Skin of body (tissue), 2 donors: ENCODE results near the gene PRDM5. TPM values are rescaled to one million over a fixed set of nuclear protein-coding genes. Genes with fewer than 3 reads are reported as not detected.

ENCODE experiments used
- DNase-seq: peaks from one replicate; lab custom pipeline; 2025; lab: John Stamatoyannopoulos, UW
- total RNA-seq: library from RNA; depleted of rRNA; stranded (reverse); fragments of >200 nt; gene quantifications from one replicate; pipeline ENCODE4 v1.2.3, GENCODE V29; 2014

The PRDM5 gene
- total RNA-seq, 1 donor from 2014 or later, result 37.0 TPM

DNA sequence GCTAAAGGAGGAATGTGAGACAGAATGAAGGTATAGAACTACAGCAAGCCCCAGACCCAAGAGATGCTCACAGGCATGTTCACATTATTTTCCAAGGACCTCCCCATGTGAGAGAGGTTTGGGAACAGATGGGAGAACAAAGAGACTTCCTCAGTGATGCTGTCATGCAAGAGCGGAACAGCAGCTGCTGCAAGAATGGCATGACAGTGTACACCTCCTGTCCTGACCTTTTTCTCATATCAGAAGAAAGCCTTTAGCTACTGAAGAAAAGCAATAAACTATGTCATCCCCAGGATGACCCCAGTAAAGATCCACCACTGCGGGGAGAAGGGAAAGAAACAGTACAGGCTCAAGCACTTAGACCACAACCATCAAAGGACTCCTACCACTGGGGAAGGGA is 7.2 kb downstream of the PRDM5 start:
- no peak for DNase-seq

DNA sequence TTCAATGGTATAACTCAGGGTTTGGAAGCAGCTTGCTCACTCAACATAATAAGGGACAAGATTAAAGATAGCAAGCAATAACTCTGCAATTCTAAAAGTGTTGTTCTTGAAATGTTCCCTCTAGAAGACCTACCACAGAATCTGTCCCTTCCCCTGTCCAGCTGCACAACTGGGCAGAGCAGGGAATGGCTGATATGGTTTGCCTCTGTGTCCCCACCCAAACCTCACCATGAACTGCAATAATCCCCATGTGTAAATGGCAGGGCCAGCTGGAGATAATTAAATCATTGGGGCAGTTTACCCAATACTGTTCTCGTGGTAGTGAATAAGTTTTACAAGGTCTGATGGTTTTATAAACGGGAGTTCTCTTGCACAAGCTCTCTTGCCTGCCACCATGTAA is 19.1 kb downstream of the PRDM5 start:
- no peak for DNase-seq

DNA sequence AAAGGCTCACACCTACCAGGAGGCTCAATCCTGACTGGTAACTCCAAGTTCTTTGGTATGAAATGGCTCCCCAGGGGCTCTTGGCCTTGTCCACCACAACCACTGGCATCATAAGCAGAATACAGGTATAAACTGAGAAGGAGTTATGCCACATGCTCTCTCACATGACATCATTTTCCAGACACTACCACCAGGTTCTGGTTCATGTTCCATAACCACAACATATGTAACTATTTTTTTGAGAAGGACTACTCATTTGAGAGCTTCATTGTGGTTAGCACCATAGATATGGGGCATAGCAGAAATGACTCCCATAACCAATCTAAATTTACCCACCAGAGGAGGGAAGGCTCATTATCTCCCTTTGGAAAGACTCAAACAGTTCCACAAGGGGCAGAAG is 19.6 kb downstream of the PRDM5 start:
- no peak for DNase-seq

DNA sequence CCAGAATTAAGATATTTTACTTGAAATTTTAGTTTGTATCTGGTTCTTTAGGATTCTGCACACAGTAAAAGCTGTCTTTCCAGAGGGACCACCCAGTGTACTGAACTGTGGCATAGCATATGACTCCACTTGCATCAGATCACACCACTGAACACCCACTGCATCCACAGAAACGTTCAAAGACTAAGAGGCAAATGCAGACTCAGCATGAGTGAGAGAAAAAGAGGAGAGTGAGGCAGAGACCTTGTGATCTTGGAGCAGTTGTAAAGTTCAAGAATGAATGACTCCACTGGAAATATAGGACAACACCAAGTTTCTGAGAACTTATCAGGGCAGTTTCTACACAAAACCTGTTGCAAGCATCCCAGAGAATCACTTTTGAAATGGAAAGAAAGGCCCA is 20.8 kb downstream of the PRDM5 start:
- DNase-seq, result no peak

DNA sequence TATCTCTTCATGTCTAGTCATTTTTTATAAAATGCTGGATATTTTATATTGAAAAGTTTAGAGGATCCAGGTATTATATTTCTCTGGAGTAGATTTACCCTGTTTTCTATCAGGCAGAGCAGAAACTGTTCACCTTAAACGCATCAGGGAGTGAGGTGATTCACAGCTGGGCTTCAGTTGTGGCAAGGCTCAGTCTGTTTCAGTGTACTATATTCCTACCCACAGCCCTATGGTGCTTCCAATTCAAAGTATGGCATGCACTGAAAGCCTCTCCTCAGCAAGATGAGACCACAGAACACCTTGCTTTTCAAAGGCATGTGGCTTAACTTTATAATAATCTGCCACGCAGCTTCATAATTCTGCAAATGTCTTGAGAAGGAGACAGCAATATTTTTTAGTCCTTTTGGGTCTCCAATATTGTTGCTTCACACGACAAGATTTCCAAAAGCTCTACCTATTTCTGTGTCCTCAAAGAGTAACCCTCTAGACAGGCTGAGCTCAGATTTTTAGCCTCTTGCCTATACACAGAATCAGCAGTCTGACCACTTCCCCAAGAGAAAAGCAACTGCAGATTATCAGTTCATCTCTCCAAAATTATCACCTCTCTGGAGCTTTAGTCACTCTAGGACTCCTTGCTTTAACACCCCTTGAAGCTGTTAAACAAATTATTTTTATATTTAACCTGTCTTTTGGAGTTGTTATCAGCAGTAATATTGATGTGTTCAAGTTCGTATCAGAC is 24.4 kb downstream of the PRDM5 start:
- no peak for DNase-seq

DNA sequence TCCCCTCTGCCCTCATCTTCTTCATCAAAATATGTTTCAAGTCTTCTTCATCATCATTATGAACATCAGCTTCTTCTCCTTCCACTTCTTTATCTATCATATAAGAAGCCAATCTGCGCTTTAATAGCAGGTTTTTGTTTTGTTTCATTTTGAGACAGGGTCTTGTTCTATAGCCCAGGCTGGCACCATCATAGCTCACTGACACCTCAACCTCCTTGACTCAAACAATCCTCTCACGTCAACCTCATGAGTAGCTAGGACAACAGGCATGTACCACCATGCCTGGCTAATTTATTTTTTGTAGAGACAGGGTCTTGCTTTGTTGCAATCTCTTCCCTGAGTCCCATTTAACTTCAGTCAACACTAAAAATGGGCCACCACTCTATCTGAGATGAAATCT is 27.0 kb downstream of the PRDM5 start:
- no peak for DNase-seq

DNA sequence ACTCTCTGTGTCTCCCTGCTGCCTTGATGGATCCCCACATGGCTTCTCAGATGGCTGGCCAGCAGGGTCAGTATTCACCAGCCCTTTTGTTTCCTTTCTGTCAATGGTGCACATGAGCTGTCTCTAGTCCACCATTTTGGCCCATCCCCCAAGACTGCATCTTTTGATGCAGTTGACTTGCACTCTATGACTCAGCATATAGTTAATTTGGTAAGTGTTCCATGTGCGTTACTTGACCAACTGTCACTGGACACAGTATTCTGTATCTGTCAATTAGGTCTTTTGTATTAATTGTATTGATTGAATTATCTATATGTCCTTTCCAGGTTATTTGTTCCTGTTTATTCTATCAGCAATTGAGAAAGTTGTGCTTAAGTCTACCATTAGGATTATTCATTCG is 29.2 kb downstream of the PRDM5 start:
- DNase-seq, result no peak

DNA sequence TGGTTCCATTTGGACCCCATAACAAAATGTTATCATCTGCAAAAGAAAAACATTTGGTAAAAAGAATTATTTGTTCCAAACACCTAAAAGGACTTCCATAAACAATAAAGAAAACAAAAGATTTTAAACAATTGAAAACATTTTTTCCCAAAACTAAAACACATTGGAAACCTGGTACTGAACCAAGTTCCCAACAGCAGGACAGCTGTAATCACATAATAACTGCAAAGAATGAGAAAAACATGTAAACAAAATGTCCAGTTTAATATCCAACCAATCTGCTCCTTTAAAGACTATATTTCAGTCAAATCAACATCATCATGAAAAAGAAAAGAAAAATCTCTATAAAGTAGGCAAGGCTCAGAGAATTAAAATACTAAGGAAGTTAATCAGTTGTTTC is 36.3 kb downstream of the PRDM5 start:
- DNase-seq, result peak; percentile 65

DNA sequence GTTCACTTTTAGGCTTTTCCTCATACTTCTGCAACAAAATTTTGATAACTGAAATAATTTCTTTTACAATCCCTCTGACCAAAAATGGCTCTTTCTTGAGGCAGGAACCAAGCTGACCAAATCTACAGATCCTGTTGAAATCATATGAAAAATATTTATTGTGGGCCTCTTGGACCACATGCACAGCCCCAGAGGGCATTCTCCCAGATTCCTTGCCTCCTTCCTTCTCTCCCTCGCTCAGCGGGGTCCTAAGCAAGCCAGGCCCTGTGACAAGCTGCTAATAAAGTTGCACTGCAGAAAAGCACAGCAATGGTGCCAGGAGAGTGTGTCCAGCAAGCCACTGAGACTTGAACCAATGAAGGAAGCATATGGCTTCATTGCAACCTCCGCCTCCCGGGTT is 40.7 kb downstream of the PRDM5 start:
- DNase-seq, result no peak

DNA sequence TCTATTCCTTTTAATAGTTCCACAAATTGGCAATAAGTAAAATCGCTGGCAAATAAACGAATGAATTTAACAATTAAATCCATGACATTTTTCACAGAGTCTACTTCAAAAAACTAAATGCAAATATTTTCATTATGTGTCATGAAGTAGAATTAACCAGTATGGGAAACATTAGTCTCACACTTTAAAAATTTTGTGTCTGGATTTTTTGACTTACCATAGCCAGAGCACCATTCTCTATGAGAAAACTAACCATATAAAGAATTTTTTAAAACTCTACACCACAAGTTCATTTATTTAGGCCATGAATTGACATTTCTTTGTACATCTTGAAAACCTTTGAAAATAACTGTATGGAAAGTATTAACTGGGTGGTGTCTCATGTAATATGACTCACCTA is 41.2 kb downstream of the PRDM5 start:
- DNase-seq, result no peak

DNA sequence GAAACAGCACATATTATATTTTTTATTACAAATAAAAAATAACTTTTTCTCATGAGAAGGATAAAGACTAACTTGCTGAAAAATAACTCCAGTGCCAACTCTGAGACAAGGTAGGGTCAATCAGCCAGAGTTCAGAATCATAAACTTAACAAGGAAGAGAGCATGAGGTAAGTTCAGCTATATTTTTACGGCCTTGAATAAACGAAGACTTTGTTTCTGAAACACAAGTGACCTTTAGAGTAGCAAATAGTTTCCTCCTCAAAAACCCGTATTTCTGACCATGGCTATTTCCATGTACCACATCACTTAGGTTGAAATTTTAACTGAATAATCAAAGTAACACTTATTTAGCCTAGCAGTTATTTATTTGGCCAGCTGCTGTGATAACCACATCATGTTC is 45.5 kb downstream of the PRDM5 start:
- no peak for DNase-seq

DNA sequence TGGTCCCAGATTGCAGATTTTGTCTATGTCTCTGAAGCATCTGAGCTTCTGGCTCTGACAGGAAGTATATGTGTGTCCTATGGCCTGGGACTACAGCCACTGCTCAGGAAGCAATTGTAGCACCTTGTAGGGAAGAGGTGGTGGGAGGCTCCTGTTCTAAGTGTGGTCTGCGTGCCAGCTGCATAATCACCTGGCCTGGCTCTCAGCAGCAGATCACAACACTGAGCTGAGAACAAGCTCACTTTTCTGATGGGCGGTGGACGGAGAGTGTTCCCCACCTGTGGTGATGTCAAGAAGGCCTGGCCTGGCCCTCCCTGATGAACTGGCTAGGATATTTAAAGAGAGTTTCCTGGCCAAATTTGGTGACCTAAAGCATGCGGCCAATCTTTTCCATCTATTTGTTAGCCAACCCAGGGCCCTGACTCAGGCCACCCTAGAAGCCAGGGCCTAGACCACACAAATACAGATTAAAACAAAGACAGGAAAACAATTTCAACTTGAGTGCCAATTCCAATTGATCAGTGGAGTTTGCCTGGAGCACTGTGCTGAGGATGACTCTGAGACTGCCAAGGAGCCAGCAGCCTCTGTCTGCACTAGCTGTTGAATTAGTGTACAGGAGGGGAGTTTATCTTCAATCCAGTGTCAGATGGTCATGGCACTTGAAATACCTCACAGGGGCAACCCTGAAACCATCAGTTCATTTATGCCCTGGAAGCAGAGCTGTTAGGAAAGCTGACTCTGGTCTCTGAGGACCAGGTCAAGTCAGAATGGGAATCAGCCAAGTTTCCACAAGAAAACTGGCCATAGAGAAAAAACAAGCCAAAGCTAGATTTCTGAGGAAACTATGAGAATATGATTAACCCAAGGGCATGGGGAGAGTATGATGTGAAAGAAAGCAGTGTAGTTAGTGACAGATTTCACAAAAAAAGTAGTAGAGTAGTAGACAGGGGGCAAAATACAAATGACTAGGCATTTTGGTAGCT is 47.4 kb downstream of the PRDM5 start:
- DNase-seq, result peak; percentile 13

DNA sequence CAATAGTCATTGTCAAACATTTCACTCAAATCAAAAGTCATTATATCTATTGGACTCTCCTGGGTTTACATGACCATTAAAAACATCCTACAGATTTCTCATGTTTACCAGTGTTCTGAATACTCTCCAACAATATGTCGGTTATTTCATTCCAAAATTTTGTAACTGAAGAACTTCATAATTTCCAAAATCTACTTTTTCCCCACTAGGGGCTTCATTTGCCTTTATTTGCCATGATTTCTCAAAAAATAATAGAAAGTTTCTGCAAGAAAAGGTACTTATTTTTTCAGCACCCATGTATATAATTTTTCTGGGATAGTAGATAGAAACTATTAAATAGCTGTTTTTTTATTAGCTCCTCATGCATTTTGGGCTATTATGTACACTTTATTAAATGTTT is 49.0 kb downstream of the PRDM5 start:
- no peak for DNase-seq

DNA sequence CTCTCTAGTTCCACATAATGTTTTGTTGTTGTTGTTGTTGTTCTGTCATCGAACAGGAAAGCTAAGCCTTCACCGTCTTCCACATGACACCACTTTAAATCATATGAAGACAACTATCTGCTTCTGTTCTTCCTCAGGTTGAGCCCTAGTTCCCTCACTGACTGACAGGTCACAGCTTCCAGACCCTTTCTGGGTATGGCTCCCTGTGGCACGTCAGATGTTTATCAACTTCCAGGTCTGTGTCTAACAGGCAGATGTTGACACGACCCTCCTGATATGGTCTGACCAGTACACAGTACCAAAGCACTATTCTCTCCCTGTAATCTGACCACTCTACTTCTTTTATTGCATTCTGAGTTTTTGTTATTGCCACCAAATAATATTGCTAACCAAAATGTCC is 51.4 kb downstream of the PRDM5 start:
- DNase-seq, result no peak

DNA sequence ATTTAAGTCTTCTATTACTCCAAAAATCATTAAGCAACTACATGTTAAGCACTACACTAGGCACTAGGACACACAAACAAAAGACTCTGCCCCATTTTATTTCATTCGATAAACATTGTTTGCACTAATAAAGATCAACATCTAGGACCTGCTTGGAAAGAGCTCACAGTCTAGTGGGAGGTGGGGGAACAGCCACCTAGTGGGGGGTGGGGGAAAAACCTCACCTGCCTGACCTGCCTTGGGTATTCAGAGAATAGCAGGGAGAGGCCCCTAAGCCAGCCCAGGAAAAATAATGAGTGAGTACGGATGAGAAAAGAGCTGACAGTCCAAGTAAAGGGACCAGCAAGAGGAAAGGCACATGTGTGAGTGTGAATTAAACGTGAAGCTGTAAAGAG is 52.2 kb downstream of the PRDM5 start:
- DNase-seq, result no peak

DNA sequence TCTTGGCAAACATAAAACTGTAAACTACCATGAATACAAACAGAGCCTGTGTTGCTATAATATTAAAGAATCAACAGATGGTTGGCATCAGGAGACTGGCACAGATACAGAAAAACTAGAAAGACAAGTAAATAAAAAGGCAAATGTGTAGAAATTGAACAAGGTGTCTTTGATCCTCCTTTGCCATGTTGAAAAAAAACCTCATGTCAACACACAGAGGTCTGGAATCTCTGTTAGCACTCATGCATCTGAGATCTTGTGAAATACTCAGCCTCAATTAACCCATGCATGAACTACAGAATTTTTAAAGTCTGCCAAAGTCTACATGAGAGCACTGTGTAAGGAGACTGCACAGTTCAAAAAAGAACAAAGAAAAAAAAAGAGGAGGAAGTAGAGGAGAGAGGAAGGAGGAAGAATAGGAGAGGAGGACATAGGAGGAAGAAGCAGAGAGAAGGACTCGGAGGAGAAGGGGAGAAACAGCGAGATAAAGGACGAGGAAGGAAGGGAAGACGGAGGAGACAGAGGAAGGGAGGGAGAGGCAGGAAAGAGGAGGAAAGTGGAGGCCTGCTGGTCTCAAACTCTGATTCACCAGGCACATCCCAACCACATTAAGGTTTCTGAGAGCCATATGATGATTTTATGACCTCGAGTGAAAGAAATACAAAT is 52.8 kb downstream of the PRDM5 start:
- peak; percentile 7 for DNase-seq

DNA sequence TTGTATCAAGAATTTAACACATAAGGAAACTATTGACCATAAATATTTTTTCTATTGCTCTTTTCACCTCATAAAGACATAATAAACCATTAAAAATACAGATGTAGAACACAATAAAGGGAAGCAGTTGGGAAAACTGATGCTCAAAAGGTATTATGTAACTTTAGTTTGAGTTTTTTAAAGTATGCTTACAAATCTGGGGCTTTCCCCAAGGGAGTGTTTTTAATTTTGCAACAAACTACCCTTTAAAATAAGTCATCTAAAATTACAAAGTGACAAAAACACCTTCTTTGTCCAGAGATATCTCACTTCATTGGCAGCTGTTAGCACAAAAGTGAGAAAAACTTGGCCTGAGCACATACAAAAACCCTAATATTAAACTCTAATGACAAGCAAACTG is 55.0 kb downstream of the PRDM5 start:
- DNase-seq, result no peak

DNA sequence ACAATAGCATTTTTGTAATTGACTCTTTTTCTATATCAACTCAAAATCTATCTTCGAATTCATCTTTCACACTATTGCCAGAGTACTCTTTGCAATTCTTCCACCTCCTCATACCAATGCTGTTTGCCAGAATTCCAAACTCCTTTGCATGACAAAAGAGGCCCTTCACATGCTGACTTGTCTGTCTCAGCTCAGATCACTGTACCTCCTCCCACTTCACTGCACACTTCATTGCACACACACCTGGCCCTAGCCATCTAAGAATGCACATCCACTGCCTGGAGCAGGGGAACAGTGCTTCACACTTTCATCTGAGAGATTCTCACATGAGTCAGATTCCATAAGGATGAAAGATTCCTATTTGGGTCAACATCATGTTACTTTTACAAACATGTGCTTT is 56.5 kb downstream of the PRDM5 start:
- DNase-seq, result no peak

DNA sequence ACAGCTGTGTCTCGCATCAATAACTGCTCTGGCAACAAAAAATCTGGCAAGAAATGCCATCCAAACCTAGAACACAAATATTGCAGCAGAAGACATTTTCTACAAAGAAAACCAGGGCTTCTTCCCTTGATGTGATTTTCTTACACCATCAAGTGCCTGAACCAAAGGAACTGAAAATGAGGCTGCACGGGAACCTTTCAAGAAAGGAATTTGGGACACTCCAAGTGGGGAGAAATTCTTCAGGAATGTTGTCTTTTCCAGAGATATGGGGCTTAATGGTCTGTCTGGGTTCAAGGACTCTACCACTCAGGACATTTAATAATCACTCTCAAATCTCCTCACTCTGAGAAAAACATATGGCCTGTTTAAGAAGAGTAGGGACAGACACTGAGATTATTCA is 57.6 kb downstream of the PRDM5 start:
- DNase-seq, result no peak

DNA sequence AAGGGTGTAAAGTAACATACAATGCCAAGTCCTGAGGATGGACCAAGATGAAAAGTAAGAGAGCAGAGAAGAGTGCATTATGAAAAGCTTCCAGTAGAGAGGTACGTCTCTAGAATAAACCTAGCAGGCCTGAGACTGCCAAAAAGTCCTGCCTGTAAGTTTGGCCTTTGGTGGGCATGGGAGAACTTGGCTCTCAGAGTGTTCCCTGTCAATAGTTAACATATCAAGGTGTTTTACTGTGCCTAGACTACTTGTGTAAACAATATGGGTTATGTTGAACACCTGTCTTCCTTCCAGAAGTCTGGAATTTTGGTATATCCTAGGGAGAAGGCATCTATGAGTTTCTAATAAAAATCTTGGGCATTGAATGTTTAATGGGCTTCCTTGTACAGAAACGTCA is 60.1 kb downstream of the PRDM5 start:
- no peak for DNase-seq

DNA sequence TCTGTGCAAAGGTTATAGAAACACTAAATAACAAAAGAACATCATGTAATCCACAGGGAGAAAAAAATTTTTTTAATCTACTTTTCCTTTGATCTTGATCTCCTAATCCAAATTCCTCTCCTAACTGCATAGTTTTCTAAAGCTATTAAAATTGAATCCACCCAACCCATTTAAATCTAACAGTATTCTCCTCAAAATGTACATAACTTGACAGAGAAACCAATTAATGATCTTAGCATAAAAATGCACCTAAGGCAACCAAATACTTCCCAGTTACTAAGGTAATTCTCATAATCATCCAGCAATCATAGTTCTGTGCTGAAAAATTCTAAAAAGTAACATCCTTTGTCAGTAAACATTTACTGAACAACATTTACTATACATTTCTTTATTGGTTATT is 60.7 kb downstream of the PRDM5 start:
- no peak for DNase-seq

DNA sequence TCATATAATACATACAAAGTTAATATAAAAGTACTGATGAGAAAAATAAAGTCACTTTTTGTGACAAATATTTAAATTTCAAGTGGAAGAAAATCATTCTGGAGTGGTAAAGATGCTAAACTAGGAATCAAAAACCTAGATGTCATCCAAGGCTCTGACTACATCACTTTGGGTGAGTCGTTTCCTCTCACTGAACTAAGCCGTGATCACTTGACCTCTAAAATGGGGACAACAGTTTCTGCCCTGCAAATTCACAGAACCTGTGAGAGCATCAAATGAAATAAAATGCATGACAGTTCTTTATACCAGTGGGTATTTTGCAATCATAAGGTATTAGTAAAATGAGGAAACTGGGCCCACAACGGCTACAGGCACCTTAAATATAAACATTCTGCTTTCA is 63.8 kb downstream of the PRDM5 start:
- no peak for DNase-seq
